HFF-Myc (cell line): Measurements from ENCODE around the gene TNPO1.
A peak's percentile ranks its signal among the peaks of the same experiment; 100 is the strongest.

Experiments
- DNase-seq: peaks from one replicate; pipeline ENCODE4 v3.0.0-alpha.2; 2011; ENCODE audit warnings: low read depth; ENCODE audit errors: extremely low read depth
- H3K4me3 ChIP-seq: replicated peaks from 2 replicates; pipeline ENCODE4 v1.5.1; 2011; ENCODE audit warnings: low read depth, mild to moderate bottlenecking, control low read depth, low read length
- CTCF ChIP-seq: IDR thresholded peaks from 2 replicates; pipeline ENCODE4 v1.5.1; 2012; ENCODE audit warnings: mild to moderate bottlenecking, low read depth, low read length, control low read depth; ENCODE audit errors: missing control alignments

TNPO1 gene

GRCh38 chr5:72842816-72843215 is 26.4 kb downstream of the TNPO1 start:
- DNase-seq: no peak
- no peak for TF ChIP-seq CTCF
- no peak overlapping the region for H3K4me3 ChIP-seq

GRCh38 chr5:72844218-72844603 is 27.8 kb downstream of the TNPO1 start:
- no peak overlapping the region for H3K4me3 ChIP-seq
- TF ChIP-seq CTCF: no peak
- no peak for DNase-seq

- no peak for TF ChIP-seq CTCF
- no peak overlapping the region for H3K4me3 ChIP-seq
- DNase-seq: no peak
Measured at GRCh38 chr5:72845889-72846288, 29.4 kb downstream of the TNPO1 start.

GRCh38 chr5:72846483-72846882 is 30.0 kb downstream of the TNPO1 start:
- TF ChIP-seq CTCF: no peak
- no peak overlapping the region for H3K4me3 ChIP-seq
- no peak for DNase-seq

GRCh38 chr5:72847439-72847838 is 31.0 kb downstream of the TNPO1 start:
- no peak for TF ChIP-seq CTCF
- H3K4me3 ChIP-seq: peak overlapping the region; percentile 82
- DNase-seq: no peak

GRCh38 chr5:72847989-72848473 is 31.6 kb downstream of the TNPO1 start:
- no peak for TF ChIP-seq CTCF
- DNase-seq: peak; percentile 85
- H3K4me3 ChIP-seq: peak overlapping the region; percentile 82
